Sigmoid colon (tissue), 4 donors: ENCODE data around the gene TSPAN5.

ENCODE experiments used
- EP300 ChIP-seq, 4 donors: sonication (generic); formaldehyde crosslinking; IDR thresholded peaks; one replicate each; pipeline ENCODE4 v1.6.1; 2017; ENCODE audit warnings: antibody characterized with exemption in 4 of 4
- POLR2A ChIP-seq, 2 donors: fragments of 450-650 bp; IDR thresholded peaks; one replicate each; pipeline ENCODE4 v1.6.1; 2016; ENCODE audit warnings: antibody characterized with exemption in 2 of 2, mild to moderate bottlenecking in 2 of 2, moderate library complexity in 2 of 2
- POLR2AphosphoS5 ChIP-seq, 4 donors: sonication (generic); formaldehyde crosslinking; IDR thresholded peaks; one replicate each; pipeline ENCODE4 v1.6.1; 2017; ENCODE audit warnings: antibody characterized with exemption in 4 of 4
- TF ChIP-seq, protein P1 (sequence below), 4 experiments: fragments of 450-650 bp in 3 of 4; fragments of 200-600 bp in 1 of 4; IDR thresholded peaks; one replicate each; pipeline ENCODE4 v1.5.1; 2016 to 2019; ENCODE audit warnings: antibody characterized with exemption in 4 of 4, mild to moderate bottlenecking in 3 of 4, moderate library complexity in 2 of 4

DNA sequence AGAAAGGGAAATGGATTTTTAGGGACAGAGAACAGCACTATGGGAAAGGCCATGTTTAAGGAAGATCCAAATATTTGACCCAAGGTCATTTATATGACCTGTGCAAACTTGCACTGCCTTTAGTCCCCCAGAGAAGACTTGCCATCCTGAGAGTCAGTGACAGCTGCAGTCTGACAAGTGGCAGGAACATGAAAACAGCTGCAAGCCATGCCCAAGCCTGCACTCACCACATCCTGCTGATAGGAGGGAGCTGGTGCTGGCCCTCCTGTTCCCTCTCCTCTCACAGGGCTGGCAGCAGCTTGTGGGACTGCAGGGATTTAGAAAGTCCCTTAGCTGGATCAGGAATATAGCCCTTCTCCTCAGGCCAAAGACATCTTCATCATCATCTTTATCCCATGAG, 209.5 kb downstream of the TSPAN5 start:
- TF ChIP-seq, protein P1, sequence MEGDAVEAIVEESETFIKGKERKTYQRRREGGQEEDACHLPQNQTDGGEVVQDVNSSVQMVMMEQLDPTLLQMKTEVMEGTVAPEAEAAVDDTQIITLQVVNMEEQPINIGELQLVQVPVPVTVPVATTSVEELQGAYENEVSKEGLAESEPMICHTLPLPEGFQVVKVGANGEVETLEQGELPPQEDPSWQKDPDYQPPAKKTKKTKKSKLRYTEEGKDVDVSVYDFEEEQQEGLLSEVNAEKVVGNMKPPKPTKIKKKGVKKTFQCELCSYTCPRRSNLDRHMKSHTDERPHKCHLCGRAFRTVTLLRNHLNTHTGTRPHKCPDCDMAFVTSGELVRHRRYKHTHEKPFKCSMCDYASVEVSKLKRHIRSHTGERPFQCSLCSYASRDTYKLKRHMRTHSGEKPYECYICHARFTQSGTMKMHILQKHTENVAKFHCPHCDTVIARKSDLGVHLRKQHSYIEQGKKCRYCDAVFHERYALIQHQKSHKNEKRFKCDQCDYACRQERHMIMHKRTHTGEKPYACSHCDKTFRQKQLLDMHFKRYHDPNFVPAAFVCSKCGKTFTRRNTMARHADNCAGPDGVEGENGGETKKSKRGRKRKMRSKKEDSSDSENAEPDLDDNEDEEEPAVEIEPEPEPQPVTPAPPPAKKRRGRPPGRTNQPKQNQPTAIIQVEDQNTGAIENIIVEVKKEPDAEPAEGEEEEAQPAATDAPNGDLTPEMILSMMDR (IDR thresholded peaks at IDR 0.05) = no peak
- TF ChIP-seq POLR2A (IDR thresholded peaks at IDR 0.05) (no peak), EP300 (IDR thresholded peaks at IDR 0.05) (no peak), POLR2AphosphoS5 (IDR thresholded peaks at IDR 0.05) (no peak)
